ENCODE results near the gene CDIP1.

GRCh38 chr16:4510131-4510530, 28.4 kb downstream of the CDIP1 start:
- TF ChIP-seq CTCF (IDR thresholded peaks at IDR 0.05; ENCODE audit: insufficient read depth, low read depth, low read length): no peak
- TF ChIP-seq EZH2 (IDR thresholded peaks at IDR 0.05; ENCODE audit: insufficient read depth, low read length): no peak
